Ascending aorta (tissue), 2 donors: ENCODE measurements around the gene PALM. TPM values are rescaled to one million over a fixed set of nuclear protein-coding genes. Genes with fewer than 3 reads are reported as not detected.
A peak's percentile ranks its signal among the peaks of the same experiment; 100 is the strongest.
"Not testable (repeated sequence)": the region's sequence is repeated elsewhere in the genome, so short reads cannot be mapped to it uniquely, and the experiment has no call there.

ENCODE experiments used
- DNase-seq, 2 donors: peaks; one replicate each; pipeline ENCODE4 v3.0.0-alpha.2; 2019; ENCODE audit warnings: low spot score in 2 of 2
- H3K27ac ChIP-seq, 2 donors: fragments of 200-600 bp; sonication (generic); one replicate each; pipeline ENCODE4 v1.5.1; 2016 to 2017; ENCODE audit warnings: mild to moderate bottlenecking in 1 of 2
- H3K27me3 ChIP-seq: fragments of 200-600 bp; sonication (generic); one replicate; pipeline ENCODE4 v1.5.1; 2017
- H3K36me3 ChIP-seq, 2 donors: fragments of 200-600 bp; sonication (generic); one replicate each; pipeline ENCODE4 v1.5.1; 2016
- H3K4me1 ChIP-seq, 2 donors: fragments of 200-600 bp; sonication (generic); one replicate each; pipeline ENCODE4 v1.5.1; 2016 to 2017; ENCODE audit warnings: mild to moderate bottlenecking in 1 of 2
- H3K4me3 ChIP-seq, 2 donors: fragments of 200-600 bp; sonication (generic); one replicate each; pipeline ENCODE4 v1.5.1; 2016 to 2017; ENCODE audit warnings: mild to moderate bottlenecking in 1 of 2
- H3K9me3 ChIP-seq, 2 donors: fragments of 200-600 bp; sonication (generic); one replicate each; pipeline ENCODE4 v1.5.1; 2016
- intact Hi-C: fragments of 100-400 bp; cut with DNase I; formaldehyde crosslinking; loops from one replicate; pipeline ENCODE4 v1.15.1; 2023
- total RNA-seq: library from RNA; depleted of rRNA; stranded (reverse); fragments of >200 nt; gene quantifications from one replicate; pipeline ENCODE4 v1.1.0, GENCODE V29; 2016
- TF ChIP-seq, protein P1 (sequence below), 3 experiments: fragments of 200-600 bp in 2 of 3; fragments of 450-650 bp in 1 of 3; sonication (generic) in 2 of 3; IDR thresholded peaks; one replicate each; pipeline ENCODE4 v1.5.1; 2016 to 2019; ENCODE audit warnings: antibody characterized with exemption in 3 of 3, mild to moderate bottlenecking in 1 of 3, moderate library complexity in 1 of 3

The PALM gene
- total RNA-seq, 1 donor from 2014 or later, result 107 TPM

DNA sequence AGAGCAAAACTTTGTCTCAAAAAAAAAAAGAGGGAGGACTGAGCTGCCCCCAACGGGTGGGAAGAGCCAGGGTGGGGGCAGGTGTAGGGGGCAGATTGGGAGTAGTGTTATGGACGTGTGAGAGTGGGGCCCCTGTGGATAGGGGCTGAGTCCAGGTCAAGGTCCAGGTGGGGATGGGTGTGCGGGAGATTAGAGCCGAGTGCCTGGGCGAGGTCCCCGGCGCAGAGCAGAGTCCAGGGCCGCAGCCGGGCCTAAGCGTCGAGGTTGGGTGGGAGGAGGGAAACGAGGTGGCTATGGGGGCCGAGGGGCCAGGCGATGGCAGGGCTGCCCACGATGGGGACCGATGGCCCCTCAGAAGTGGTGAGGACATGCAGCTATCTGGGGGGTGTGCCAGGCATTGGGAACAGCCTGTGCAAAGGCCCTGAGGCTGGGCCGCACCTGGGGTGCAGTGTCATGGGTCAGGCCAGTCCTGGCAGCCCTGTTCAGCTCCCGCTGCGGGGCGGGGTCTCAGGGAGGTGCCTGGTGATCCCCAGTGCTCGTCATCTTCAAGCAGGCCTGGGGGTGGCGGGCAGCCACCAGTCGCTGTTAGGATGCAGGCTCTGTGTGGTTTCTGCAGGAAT lies 29.9 kb downstream of the PALM start:
- H3K27me3 ChIP-seq, result no peaks in the 10 kb centered on the region
- intact Hi-C loops, result no loop called here
- no peak for DNase-seq
- no peak overlapping the region for H3K27ac ChIP-seq
- peaks cover 0 to 2% of the 10 kb centered on the region in 2 donors for H3K9me3 ChIP-seq
- TF ChIP-seq, protein P1, sequence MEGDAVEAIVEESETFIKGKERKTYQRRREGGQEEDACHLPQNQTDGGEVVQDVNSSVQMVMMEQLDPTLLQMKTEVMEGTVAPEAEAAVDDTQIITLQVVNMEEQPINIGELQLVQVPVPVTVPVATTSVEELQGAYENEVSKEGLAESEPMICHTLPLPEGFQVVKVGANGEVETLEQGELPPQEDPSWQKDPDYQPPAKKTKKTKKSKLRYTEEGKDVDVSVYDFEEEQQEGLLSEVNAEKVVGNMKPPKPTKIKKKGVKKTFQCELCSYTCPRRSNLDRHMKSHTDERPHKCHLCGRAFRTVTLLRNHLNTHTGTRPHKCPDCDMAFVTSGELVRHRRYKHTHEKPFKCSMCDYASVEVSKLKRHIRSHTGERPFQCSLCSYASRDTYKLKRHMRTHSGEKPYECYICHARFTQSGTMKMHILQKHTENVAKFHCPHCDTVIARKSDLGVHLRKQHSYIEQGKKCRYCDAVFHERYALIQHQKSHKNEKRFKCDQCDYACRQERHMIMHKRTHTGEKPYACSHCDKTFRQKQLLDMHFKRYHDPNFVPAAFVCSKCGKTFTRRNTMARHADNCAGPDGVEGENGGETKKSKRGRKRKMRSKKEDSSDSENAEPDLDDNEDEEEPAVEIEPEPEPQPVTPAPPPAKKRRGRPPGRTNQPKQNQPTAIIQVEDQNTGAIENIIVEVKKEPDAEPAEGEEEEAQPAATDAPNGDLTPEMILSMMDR (IDR thresholded peaks at IDR 0.05), result no peak
- H3K4me3 ChIP-seq, result no peak overlapping the region
- no peaks in the 10 kb centered on the region for H3K4me1 ChIP-seq
- no peaks in the 10 kb centered on the region for H3K36me3 ChIP-seq

DNA sequence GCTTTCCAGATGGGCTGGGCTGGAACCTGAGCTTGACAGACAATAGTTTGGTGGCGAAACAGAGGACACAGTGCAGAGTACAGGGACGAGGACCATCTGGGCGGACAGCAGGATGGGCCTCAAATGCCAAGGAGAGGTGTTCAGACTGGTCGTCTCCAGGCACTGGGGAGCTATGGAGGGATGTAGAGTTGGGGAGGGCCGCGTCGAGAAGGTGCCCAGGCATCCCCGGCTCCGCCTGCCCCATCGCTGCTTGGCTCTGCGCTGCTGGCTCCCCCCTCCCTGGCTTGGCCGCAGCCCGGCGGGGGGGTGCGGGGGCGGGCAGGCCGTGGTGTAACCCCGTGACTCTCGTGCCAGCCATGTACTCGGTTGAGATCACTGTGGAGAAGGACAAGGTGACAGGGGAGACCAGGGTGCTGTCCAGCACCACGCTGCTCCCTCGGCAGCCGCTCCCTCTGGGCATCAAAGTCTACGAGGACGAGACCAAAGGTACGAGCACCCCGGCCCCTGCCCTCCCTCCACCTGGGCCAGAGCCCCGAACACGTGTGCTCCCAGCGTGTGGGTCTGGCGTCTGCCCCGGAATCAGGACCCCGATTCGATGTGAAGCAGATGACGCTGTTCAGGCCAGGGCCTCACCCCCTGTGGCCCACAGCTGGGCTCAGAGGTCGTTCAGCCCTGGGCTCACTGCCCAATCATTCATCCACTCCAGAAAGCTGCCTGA lies 31.4 kb downstream of the PALM start:
- Histone ChIP-seq H3K4me1 (no peaks in the 10 kb centered on the region), H3K36me3 (no peaks in the 10 kb centered on the region), H3K27me3 (no peaks in the 10 kb centered on the region), H3K27ac (no peak overlapping the region), H3K4me3 (no peak overlapping the region), H3K9me3 (peaks cover 0 to 14% of the 10 kb centered on the region in 2 donors)
- TF ChIP-seq, protein P1 (IDR thresholded peaks at IDR 0.05), result no peak
- intact Hi-C loops, result no loop called here
- no peak for DNase-seq

DNA sequence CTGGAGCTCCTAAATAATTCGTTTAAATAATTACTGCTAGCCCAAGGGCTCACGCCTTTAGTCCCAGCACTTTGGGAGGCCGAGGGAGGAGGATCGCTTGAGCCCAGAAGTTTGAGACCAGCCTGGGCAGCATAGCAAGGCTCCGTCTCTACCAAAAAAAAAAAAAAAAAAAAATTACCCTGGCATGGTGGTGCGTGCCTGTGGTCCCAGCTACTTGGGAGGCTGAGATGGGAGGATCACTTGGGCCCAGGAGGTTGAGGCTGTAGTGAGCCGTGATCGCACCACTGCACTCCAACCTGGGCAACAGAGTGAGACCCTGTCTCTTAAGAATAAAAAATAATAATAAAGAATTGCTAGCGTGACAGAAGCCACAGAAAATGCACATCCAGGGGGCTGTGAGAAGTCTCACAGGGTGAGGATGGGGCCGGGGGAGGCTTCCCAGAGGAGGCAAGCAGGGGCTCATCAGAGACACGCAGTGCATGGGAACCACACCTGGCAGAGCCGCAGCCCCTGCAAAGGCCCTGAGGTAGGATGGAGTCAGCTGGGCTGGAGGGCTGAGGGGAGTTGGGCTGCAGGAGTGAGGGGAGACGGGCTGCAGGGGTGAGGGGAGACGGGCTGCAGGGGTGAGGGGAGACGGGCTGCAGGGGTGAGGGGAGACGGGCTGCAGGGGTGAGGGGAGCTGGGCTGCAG lies 32.2 kb downstream of the PALM start:
- H3K27ac ChIP-seq, DNase-seq, intact Hi-C loops: not testable (repeated sequence)

DNA sequence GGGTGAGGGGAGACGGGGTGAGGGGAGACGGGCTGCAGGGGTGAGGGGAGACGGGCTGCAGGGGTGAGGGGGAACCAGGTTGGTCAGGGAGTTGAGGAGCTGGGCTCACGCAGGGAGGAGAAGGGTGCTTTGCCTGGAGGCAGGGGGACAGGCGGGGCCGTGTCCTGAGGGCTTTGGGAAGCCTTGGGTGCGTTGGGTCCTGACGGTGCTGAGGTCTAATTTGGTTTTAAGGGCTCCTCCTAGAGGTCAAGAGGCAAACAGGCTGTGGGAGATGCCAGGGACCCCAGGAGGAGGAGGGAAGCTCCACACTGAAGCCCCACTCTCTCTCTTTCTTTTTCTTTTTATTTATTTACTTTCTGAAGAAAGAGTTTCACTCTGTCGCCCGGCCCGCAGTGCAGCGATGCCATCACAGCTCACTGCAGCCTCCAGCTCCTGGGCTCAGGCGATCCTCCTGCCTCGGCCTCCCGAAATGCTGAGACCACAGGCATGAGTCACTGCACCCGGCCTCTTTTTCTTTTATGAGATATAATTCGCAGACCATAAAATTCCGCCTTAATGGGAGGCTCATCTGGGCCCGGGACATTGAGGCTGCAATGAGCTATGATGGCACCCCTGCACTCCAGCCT lies 32.9 kb downstream of the PALM start:
- peaks cover 0 to 4% of the 10 kb centered on the region in 2 donors for H3K36me3 ChIP-seq
- DNase-seq, result no peak
- intact Hi-C loops, result no loop called here
- H3K27me3 ChIP-seq, result no peaks in the 10 kb centered on the region
- H3K4me3 ChIP-seq, result no peak overlapping the region
- H3K4me1 ChIP-seq, result no peaks in the 10 kb centered on the region
- peaks cover 0 to 18% of the 10 kb centered on the region in 2 donors for H3K9me3 ChIP-seq
- no peak overlapping the region for H3K27ac ChIP-seq
- TF ChIP-seq, protein P1 (IDR thresholded peaks at IDR 0.05), result peak in 1 of 3 experiments; percentile 6

More for the DNA sequence above, 32.2 kb downstream of the PALM start:
- not testable (repeated sequence) for H3K27me3 ChIP-seq, H3K4me1 ChIP-seq, H3K36me3 ChIP-seq, H3K4me3 ChIP-seq
- peaks cover 0 to 17% of the 10 kb centered on the region in 2 donors for H3K9me3 ChIP-seq

DNA sequence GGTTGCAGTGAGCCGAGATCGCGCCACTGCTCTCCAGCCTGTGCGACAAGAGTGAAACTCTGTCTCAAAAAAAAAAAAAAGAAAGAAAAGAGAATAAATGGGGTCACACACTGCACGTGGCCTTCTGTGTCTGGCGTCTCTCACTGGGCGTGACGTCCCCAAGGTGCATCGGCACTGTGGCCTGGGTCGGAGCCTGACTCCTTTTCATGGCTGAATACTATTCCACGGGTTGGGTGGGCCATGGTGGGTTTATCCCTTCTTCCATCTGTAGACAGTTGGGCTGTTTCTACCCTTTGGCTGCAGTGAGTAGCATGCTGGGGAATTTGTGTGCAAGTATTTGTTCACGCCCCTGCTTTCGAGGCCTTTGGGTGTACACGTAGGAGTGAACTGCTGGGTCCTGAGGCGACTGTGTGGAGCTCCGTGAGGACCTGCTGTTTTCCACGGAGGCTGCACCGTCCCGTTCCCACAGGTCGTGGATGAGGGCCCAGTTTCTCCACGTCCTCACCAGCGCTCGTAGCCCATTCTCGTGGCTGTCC lies 33.9 kb downstream of the PALM start:
- no peak for DNase-seq
- Histone ChIP-seq H3K9me3 (peaks cover 0 to 20% of the 10 kb centered on the region in 2 donors), H3K4me1 (no peaks in the 10 kb centered on the region), H3K27me3 (no peaks in the 10 kb centered on the region), H3K4me3 (no peak overlapping the region), H3K36me3 (peaks cover 0 to 6% of the 10 kb centered on the region in 2 donors), H3K27ac (no peak overlapping the region)
- intact Hi-C loops, result no loop called here
- TF ChIP-seq, protein P1 (IDR thresholded peaks at IDR 0.05), result no peak
